DLD1 (cell line): Measurements from ENCODE around the gene TAGLN.

Source experiments
- in situ Hi-C: cut with HindIII; loops from 2 replicates; pipeline ENCODE4 v1.10.0; 2017; ENCODE audit warnings: low sequenced_read_pairs

TAGLN gene

GRCh38 chr11:117212697-117213355 lies 13.7 kb downstream of the TAGLN start:
- in situ Hi-C loops: no loop called here

- in situ Hi-C loops: no loop called here
Measured at GRCh38 chr11:117214404-117215110, 15.4 kb downstream of the TAGLN start.

GRCh38 chr11:117217141-117218084 lies 18.2 kb downstream of the TAGLN start:
- in situ Hi-C loops: no loop called here

- in situ Hi-C loops: no loop called here
Measured at GRCh38 chr11:117218133-117218915, 19.2 kb downstream of the TAGLN start.

GRCh38 chr11:117219001-117219400 lies 19.8 kb downstream of the TAGLN start:
- in situ Hi-C loops: no loop called here

- in situ Hi-C loops: no loop called here
Measured at GRCh38 chr11:117219455-117219854, 20.3 kb downstream of the TAGLN start.

- in situ Hi-C loops: no loop called here
Measured at GRCh38 chr11:117219995-117220394, 20.8 kb downstream of the TAGLN start.

DNA sequence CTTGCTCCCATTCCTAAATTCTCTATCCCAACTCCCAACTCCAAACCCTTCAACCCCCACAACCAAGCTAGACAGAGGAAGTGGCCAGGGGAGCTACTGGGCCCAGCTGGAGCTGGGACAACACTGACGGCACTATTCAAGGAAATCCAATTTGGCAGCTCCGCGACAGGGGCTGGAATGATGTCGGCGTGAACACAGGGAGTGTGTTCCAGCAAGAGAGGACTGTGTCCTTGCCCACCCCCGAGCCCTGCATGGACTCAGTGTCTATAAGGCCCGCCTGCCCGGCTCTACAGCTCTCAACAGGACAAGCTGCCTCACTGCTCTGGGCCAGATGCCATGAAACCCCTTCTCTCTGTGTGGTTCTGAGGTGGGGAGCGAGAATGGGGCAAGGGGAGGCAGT lies 21.4 kb downstream of the TAGLN start:
- in situ Hi-C loops: no loop called here

DNA sequence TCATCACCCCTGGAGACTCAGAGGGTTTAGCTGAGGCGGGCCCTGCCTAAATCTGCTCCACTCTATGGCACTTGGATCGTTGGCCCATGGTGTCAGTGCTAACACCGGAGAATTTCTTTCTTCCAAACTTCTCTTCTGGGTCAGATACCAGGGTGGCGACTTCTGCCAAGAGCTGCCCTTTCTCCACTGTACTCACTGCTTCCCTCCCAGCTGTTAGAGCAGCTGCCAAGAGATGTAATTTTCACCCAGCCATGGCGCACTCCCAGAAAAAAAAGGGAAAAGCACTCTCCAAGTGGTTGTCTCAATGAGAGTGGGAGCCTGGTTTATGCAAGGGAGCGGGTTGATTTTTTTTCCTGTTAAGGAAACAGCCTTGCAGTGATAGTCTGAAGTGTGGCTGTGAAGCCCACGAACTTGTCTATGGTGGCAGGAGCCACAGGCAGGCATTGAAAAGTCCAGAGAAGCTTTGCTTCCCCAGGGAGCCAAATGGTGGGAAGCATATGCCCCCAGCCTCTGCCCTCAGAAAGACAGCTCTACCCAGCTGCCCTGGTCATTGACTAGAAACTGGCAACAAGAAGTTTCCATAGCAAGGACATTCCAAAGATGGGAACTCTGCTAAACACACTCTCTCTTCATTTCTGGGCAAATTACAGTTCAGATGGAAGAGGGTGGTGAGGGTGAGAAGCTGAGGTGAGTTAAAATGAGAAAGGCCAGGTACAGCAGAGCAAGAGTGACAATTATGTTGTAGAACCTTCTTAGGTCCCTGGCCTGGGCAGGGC lies 22.0 kb downstream of the TAGLN start:
- in situ Hi-C loops: no loop called here

DNA sequence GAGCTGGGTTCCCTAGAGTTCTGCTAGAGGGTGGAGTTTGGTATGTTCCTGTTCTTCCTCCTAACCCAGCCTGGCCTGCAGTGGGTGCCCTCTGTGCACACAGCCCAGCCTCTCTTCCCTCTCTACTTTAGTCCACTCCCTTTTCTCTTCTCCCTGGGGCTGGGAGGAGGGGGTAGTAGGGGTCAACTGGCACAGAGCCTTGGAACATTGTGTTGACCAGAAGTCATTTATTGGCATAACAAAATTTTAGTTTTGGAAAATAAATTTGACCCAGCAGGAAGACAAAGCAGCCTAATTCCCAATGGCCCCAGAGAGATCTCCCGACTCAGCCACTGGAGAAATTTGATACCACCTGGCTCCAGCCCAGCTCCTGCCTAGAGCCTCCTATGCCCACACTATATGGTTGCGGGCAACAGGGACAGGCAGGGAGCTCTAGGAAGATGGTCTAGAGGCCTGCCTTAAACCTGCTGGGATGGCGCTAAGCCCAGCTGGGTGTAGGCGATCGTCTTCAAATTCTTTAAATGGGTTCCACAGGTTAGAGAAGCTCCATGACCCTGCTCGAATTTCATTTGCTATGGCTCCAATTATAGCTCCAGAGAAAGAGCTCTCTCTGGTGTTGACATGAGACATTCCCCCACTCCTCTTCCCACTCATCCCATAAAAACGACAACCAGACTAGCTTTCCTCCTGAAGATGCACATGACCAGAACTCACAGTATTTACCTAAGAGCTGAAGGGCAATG lies 22.8 kb downstream of the TAGLN start:
- in situ Hi-C loops: no loop called here

DNA sequence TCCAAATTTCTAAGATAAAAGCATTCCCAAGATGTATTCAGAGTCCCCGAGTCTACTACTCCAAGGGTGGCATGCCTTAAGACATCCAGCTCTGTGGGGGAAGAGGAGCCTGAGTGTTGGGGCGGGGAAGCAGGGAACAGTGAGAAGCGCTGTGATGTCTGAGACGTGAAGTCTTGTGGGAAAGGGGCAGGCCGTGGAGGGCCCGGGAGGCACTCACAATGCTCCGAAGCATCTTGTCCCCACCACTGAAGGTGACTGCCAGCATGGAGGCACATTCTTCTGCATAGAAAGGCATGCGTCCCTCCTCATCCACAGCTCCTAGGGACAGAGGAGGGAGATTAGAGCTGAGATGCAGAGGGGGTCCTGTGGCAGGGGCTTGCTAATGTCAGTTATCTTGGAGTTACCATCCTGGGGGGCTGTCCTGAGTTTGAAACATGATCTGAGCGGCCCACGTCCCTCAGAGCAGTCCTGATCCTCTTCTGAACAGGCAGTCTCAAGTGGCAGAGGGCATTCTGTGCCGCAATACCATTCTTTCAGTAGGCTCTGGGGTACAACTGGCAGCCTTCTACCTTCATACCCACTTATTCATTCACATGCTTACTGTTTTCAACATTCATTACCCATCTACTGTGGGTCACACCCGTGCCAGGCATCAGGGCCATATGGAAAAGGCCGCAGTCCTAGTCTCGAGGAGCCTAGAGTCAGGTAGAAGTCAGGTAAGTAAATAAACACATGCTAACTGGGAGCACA lies 24.0 kb downstream of the TAGLN start:
- in situ Hi-C loops: no loop called here

DNA sequence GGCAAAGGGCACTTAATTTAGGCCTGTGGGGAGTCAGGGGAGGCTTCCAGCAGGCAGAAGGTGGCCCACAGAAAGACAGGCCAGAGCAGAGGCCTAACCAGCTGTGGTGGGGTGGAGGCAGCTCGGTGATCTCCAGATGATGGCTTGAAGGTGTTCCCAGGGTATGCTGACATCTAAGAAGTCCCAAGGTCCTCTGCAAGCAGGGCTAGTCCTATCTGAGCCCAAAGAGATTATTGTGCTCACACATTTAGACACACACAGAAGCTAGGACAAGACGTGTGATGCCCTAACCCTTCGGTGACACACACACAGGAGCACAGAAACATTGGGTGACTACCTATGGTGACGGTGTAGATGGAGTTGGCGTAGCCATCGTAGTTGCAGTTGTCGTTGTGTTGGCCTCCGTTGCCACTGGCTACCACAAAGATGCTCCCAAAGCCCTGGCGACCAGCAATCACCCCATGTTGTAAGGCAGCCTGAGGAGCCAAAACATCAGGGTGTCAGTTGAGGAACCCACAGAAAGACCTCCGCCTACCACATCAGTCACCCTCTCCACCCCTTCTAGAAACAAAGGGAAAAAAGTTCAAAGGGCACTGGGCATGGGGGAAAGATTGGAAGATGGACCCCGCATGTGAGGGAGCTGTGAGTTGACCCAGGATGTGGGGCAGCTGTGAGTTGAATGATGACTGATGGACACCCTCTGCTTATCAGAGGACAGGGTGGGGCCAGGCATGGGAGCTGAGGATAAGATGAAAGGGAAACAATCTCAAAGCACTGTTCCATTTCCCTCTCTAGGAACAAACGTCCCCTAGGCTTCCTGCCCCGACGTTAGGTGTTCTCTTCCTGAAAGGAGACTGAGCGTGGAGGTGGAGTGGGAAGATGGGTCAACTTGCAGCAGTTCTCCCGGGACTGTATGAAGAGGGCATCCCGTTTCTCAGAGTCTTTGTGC lies 24.8 kb downstream of the TAGLN start:
- in situ Hi-C loops: no loop called here

DNA sequence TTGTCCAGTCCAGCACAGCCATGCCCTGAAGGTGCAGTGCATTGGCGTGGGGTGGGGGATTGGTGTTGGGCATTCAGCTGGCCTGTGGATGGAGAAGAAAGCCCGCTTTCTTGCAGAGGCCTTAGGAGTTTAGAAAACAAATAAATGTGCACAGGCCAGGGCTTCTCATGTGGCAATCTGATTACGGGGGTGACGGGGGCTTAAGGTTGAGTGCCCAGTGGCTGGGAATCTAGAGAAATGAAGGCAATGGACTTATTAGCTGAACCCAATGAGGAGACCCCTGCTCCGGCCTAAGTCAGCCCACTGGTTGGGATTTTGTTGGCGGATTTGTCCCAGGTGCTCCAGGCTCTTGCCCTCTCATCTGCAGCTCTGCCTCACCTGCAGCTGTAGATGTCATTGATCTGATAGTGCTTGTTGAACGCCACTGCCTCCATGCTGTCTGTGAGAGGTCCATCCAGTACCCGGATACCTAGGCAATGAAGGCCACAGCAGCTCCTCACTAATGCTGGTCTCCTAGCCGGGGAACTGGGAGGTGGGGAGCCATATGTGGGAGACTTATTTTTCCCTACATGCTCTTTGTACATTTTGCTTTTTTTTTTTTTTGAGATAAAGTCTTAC lies 26.5 kb downstream of the TAGLN start:
- in situ Hi-C loops: no loop called here

DNA sequence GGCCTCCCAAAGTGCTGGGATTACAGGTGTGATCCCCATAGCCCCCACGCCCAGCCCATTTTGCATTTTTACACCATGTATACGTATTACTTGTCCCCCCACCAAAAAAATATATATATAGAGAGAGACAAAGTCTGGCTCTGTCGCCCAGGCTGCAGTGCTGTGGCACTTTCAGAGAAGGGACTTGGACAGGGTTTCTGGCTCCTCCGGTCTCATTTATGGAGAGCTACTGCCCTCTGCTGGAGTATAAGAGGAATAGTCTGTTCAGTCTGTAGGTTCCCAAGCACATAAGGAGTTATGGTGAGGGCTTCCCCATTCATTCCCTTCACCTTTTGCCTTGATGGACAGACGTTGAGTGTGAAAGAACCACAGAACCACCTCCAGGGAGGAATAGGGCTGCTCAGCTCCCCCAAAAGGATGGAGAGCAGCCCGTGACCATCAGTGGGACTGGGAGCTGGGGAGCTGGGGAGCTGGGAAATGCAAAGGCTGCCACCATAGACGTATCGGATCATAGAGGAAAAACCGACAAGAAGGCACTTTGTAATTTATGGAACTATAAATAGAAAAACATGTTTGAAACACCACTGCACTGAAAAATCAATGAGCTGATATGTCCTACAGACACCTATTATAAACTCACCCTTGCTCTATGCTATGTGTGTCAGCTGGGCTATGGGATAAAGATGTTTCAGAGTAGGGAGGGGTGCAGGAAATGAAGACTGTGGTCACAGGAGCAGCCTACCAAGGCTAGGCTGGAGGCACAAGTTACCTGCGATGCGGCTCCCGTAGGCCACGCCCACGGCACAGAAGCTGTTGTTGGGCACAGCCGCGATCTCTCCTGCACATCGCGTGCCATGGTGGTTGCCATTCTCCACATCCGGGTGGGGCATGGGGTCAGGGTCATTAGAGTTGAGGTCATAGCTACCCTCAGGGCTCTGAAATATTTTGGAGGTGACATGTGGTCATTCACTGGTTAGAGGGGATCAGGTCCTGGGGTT lies 27.5 kb downstream of the TAGLN start:
- in situ Hi-C loops: no loop called here

DNA sequence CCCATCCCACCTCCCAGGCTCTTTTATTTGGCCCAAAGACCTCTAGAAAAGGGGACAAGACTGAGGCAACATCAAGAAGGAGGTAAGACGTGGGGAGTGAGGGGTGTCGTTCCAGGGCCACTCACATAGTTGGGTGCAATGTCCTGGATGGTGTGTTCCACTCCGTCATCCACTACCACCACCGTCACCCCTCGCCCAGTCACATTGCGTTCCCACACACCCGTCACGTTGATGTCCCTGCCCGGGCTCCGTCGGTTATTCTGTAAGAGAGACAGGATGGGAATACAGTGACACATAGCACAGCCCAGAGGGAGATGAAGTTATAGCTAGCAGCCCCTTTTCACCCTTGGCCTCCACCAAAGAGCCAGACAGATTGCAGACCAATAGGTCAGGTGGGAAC lies 28.9 kb downstream of the TAGLN start:
- in situ Hi-C loops: no loop called here

DNA sequence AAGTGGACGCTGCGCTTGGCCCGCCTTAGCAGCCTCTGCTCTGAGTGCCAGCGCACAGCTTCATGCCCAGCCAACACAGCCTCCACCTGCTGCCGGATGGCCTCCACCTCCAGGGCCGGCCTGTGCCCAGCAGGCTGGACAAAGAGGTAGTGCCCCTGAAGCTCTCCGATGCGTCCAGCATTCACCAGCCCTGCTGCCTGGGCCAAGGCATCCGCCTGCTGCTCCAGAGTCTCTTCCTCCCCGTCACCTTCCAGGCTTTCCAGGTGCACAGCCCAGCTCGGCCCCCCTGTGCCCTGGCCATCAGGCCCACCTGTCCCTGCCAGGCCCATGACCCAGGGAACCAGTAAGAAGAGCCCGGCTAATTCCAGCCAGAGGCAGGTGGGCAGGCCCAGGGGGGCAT lies 30.2 kb downstream of the TAGLN start:
- in situ Hi-C loops: no loop called here
